Measurements from ENCODE around the gene NR2C1. TPM values are rescaled to one million over a fixed set of nuclear protein-coding genes. Genes with fewer than 3 reads are reported as not detected.
"Not testable (repeated sequence)": the region's sequence is repeated elsewhere in the genome, so short reads cannot be mapped to it uniquely, and the experiment has no call there.

The NR2C1 gene
- 43.8 TPM for total RNA-seq

DNA sequence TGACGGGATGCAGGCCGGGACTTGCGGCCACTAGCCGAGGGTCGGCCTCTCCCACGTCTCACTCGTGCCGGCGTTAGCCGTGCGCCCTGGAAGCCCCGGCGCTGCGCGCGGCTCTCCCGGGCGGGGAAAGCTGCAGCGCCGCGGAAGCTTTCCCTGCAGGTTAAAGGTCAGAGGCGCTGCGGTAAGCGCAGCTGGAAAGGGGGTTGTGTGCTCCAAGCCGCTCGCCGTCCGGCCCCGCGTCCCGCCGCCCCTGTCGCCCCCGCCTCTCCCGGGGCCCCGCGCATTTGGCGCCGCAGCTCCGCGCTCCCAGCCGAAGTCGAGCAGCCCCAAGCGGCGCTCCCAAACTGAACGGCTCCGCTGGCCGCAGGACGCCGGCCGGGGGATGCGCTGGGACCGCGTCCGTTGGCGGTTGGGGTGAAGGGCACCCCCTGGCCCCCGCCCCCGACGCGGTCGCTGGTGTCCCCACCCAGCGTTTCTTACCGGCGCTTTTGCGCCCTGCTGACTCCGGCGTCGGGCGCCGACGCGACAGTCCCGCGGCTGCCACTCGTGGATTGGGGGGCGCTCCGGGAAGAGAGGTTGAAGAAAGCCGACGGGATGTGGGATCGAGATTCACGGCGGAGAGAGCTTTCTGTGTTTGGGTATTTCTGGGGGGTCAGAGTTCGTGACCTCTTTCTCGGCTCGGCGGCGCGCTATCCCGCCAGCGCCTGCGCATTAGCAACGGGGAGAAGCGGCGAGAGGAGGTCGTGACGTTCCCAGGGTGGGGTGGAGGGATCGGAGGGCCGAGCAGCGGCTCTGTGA is at the start of gene NR2C1:
TSS of gene NR2C1 (minus strand) at position 719 of the 798 bp plus-strand sequence. CDS start 6,234 bp downstream, outside the sequence.
- peak; percentile 98 for DNase-seq

DNA sequence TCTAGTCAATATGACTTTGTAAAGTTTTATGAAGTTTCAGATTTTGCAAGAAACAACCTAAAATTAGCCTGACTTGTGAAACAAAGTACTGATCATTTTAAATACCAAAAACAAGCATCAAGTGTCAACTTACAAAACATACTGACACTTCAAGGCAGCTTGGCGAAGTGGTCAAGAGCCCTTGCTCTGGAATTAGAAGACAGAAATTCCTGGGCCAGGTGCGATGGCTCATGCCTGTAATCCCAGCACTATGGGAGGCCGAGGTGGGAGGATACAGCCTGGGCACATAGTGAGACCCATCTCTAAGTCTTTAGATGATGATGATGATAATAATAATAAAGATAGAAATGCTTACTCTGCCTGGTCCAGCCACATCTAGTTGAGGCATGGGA is 45.4 kb upstream of the NR2C1 start:
- no peak for DNase-seq

DNA sequence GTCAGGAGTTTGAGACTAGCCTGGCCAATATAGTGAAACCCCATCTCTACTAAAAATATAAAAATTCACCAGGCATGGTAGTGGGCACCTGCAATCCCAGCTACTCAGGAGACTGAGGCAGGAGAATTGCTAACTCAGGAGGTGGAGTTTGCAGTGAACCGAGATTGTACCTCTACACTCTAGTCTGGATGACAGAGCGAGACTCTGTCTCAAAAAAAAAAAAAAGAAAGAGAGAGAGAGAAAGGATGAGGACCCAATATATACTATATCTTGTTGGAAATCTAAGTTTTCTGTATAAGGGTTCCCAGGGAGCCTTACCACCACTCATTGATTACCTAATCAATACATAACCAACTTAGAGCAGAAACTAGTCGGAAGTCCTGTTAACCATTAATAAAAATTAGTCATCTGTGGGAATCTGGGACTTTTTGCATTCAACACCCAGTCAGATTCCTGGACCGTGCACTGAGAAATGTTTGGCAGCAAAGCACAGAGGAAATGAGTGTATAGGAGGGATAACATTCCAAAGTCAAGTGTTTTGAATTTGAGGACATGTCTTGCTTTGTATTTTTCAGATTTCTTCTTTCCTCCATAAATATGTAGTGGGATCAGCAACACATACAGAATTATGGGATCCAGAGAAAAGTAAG is 44.8 kb upstream of the NR2C1 start:
- peak; percentile 43 for DNase-seq

DNA sequence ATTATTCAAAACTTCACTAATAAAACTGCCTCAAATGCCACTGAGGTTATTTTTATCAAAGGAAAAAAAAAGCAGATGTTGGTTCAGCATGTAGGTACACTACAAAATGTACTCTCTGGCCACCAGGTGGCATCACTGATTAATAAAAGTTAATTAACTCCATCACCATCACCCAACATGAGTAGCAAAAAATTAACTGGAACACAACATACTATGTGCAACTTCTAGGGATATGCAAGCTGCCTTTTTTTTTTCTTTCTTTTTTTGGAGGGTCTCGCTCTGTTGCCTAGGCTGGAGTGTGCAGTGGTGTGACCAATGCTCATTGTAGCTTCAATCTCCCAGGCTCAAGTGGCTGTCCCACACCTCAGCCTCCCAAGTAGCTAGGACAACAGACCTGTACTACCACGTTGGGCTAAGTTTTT is 43.8 kb upstream of the NR2C1 start:
- DNase-seq = peak; percentile 92

DNA sequence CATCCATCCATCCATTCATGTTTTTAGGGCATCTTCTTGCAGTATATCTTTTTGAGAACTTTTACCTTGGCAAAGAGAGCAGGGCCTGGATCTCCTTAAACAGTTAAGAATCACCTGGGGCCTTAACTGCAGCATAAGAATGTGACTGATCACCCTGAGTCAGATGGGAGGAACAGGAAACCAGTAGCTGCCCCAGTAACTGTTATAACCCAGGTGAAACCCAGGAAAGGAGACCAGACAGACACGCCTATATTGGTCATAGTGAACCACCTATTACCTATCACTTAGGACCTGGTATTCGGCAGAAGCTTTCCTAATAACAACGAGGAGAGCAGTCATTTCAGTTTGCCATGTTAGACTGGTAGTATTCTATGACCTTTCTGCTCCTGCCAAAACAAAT is 43.4 kb upstream of the NR2C1 start:
- no peak for DNase-seq

DNA sequence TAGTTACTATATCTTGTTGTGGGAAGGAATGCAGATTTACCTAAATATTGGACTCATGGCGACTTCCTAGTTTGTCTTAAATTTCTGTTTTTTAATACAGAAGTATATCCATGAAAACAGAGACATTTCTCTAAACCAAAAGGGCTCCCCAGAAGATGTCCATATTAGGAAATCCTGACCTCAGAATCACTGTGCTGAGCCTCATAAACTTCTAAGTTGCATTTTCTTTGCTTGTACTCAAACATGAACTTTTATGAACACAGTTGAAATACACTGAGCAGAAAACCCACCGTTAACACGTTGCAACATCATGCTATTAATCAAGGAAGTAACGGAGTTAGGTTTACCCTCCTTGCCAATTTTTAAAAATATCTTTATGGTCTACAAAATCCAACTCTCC is 42.9 kb upstream of the NR2C1 start:
- DNase-seq = no peak

DNA sequence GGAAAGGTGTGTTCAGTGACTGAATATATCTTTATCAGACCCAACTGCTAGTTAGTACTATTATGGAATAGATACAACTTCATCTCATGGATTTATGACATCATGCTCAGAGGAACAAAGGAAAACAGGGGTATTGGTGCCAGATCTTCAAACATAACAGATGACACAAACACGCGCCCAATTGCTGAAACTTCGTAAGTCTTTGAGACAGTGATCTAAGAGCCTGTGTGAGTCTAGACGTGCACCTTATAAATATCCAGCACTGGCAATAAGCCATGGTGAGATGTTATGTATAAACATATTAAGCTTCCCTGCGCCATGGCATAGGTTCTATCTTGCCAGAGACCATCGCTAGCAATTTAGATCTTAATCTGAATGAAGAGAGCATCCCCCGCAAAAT is 42.2 kb upstream of the NR2C1 start:
- DNase-seq = no peak

DNA sequence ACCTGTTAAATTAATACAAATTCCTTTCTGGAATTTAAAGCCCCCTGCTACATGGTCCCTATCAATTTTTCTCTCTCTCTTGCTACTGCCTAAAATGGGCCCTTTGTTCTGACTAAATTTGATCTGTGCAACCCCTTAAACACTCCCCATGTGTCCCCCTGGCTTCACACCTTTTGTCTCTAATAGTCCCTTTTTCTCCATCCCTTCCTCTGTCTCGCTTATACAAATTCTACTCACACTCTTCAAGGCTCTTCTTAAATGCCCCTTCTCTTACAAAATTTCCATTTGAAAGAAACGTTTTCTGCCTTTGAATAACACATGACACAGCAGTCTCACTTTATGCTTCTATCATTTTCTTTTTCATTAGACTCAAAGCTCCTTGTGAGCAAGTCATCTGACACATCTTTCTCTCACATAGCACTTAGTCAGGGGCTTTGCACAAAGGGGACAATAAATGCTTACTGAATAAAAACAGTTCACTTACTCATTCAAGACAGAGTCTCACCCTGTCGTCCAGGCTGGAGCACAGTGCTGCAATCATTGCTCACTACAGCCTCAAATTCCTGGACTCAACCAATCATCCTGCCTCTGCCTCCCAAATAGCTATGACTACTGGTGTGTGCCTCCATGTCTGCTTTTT is 41.5 kb upstream of the NR2C1 start:
- no peak for DNase-seq

DNA sequence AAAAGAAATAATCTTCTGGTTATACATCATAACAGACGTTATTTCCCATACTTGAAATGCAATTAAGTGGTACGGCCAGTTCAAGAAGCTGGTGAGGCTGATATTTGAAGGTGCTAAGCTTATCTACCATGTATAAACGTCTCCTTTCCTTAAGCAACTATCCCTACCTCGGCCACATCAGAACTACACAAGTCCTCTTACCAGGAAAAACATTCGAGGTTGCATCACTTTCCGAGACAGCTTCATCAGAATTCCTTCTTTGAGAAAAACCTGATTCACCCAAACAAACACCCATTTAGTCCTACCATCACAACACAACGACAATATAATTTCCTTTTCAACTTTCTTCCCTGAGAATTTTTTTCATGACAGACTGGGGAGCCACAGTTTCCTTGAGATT is 33.9 kb upstream of the NR2C1 start:
- no peak for DNase-seq

DNA sequence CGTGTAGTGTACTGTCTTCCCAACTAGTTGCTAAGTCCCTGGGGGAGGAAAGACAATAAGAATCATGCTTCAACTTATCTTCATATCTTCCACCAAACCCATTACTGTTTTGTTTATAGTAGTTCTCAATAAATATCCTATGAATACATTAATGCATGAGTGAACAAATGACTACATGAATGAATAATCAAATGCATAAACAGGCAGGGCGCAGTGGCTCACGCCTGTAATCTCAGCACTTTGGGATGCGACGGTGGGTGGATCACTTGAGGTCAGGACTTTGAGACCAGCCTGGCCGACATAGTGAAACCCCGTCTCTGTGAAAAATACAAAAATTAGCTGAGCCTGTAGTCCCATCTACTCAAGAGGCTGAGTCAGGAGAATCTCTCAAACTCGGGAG is 32.1 kb upstream of the NR2C1 start:
- no peak for DNase-seq

DNA sequence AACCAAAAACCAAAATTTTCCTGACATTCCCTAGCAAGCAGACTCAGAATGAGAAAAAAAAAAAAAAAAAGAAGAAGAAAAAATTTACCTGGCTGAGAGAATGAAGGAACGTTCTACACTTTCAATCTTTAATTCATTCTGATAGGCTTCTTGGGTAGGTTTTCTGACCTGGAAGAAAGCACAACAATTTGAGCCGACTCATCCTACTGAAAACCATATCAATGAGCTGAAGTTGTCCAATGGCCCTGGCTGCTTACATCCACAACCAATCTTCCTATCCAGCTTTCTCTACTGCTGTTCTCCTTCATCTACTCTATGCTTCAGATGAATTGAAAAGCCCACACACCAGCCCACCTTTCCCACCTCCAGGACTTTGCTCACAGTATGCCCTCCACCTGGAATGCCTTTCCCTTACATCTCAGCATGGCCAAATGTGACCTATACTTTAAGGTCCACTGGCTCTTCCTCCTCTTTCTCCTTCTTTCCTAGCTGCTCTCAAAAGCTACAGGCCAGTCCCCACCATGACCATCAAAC is 31.6 kb upstream of the NR2C1 start:
- no peak for DNase-seq

DNA sequence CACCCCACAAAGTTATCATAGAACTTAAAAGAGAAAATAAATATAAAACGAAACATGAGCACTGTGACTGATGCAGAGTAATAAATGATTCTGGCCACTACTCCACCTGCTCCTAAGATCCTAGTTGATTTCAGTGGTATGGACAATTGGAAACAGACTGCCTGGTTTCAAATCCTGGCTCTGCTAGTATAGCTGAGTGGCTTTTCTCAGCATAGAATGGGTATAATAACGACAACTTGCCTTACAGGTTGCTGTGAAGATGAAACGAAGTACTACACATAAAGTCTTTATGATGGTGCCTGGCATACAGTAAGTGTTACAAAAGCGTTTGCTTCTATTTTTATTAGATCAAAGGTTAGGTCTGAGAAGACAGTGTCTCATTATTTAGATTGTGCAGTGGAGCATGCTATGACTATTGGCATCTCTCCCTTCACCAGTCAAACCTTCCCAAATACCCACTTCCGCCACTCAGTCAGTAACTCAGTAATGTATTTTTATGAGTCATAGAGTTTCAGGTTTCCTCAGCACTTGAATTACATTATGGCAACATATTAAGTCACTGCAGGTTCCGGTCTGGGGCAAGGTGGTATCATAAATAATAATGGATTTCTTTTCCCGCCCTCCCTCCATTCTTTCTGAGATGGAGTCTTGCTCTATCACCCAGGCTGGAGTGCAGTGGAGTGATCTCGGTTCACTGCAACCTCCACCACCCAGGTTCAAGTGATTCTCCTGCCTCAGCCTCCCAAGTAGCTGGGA is 29.7 kb upstream of the NR2C1 start:
- DNase-seq = peak; percentile 16

DNA sequence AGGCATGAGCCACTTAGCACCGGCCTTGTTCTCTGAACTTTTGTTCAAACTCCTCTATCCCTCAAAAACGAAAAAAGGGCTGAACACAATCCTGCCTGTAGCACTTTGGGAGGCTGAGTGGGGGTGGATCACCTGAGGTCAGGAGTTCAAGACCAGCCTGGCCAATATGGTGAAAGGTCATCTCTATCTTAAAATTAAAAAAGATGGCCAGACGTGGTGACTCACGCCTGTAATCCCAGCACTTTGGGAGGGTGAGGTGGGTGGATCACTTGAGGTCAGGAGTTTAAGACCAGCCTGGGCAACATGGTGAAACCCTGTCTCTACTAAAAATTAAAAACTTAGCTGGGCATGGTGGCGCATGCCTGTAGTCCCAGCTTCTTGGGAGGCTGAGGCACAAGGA is 28.5 kb upstream of the NR2C1 start:
- DNase-seq = not testable (repeated sequence)

DNA sequence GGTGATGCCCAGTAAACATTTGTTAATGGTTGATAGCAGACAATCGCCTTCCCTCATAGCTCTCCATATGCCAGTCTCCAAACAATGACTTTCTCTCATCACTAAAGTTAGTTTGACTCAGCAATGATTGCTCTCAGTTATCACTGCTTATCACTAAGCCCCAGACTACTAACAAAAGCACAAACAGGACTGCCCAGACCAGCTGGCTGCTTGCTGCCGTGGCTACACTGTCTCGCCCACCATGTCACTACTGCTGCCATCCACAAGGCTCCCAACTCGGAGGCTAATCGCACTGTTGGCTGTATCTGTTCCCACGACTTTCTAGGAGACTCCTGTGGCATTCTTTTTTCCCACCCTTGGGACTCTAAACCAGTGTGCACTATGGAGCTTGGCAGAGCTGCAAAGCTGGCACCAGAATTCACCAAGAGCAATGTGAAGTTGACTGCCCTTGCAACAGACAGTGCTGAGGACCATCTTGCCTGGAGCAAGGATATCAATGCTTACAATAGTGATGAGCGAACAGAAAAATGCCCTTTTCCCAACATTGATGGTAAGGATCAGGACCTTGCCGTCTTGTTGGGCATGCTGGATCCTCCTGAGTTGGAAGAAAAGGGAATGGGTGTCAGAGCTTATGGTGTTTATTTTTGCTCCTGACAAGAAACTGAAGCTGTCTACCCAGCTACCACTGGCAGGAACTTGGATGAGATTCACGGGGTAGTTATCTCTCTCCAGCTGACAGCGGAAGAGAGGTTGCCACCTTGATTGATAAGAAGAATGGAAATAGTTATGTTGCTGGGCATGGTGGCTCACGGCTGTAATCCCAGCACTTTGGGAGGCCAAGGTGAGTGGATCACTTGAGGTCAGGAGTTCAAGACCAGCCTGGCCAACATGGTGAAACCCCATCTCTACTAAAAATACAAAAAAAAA is 27.1 kb upstream of the NR2C1 start:
- no peak for DNase-seq

DNA sequence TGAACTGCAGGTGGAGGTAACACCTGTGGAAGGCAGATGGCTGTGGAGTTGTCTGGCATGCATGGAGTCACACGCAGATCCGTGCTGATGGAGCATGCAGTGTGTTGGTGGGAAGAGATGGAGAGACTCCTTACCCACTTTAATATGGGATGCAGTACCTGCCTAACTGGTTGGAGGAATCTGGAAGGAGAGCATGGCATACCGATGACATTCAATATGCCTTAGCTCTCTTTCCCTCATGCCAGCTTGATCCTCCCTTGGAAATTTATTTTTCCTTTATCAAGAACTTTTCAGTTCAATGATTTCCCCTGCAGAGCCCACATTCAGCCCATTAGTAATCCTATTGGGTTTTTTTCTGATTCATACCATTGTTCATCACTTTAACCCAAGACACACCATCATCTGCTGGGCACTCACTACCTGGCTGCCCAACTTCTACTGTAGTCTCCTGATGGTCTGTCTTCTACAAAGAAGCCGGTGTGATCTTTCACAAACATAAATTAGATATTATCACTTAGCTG is 25.9 kb upstream of the NR2C1 start:
- DNase-seq = no peak

DNA sequence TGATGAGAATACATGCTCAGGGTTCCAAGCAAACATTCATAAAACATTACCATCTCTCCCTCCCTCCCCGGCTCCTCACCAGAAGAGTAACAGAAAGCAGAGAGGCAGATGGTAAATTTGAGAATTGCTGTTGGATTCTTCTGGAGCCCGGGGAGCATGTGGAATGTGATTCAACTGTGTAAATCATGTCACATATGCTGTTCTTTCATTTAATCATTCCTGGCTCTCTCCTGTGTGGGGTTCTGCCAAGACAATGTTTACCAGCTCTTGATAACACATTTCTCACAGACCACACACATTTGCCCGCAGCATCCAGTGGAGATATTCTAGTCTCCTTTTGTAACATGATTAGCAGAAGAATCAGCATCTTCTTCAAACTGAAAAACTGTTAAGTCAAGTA is 23.4 kb upstream of the NR2C1 start:
- peak; percentile 53 for DNase-seq

DNA sequence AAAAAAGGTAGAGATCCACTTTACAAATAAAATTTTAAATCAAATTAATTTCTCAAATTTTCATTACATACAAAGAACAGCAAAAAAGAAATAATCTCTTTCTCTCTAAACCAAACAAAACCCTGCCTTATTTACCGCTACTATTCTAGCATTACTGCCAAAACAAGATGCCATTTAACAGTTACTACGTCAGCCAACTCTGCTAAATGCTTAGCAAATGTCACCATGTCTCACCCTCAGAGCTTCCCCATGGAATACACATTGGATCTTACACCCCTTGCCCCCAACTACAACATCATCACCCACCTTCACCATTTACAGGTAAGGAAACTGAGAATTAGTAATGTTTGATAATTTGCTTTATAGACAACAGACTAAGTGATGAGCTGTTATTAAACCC is 23.0 kb upstream of the NR2C1 start:
- DNase-seq = no peak

DNA sequence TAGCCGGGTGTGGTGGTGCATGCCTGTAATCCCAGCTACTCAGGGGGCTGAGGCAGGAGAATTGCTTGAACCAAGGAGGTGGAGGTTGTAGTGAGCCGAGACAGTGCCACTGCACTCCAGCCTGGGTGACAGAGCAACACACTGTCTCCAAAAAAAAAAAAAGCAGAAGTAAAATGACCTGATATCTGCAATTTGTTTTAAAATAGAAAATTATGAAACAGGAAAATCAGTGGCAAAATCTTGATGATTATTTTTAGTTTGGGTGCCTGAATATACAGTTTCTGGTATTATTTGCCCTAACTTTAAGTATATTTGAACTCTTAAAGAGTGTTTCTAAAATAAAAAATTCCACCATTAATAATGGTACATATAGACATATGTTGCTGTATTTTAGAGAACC is 22.4 kb upstream of the NR2C1 start:
- DNase-seq = not testable (repeated sequence)

DNA sequence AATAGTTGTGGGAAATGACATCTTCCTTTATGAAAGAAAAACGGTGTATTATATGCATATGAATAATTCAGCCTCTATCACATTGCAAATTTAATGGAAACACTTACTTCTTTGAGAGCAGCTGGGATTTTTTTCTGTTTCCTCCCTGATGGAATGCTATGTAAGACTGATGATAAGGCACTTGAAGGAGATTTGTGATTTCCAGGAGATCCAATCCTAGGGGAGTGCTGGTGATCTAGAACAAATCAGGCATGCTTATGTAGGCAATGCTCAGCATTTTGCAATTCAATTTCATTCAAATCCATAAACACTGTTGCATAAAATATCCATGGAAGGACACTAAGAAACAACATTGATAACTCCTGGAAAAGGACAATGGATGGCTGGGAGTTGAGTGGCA is 16.0 kb upstream of the NR2C1 start:
- no peak for DNase-seq

DNA sequence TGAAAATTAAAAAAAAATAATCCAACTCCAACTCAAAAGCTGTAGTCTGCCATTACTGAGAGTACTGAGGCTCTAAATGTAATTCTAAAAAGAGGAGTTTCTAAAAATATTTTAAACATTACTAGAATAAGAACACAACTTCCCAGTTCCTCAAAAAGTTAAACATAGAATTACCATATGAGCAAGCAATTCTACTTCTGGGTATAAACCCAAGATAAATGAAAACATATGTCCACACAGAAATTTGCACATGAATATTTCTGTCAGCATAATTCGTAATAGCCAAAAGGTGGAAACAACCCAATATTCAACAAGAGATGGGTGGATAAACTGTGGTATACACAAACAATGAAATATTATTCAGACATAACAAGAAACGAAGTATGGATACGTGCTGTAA is 15.0 kb upstream of the NR2C1 start:
- no peak for DNase-seq

DNA sequence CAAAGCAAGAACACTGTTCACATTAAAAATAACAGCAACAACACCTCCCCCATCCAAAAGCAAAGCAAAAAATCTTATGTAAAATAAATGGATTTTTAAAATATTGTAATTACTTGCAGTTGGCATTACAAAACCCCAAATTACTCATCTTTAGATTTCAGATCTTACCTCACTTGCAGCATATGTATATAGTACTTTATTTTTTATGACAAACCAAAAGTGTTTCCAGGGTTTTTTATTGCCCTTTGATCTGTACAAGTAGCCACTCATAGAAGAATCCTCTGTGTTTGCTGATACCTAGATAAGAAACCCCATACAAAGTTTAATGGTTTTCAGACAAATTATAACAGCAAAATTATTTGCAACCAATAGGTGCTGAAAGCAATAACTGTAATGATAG is 12.2 kb upstream of the NR2C1 start:
- no peak for DNase-seq
